Esophagus squamous epithelium (tissue), 4 donors: ENCODE results near the gene MXI1.
"Not testable (repeated sequence)": the region's sequence is repeated elsewhere in the genome, so short reads cannot be mapped to it uniquely, and the experiment has no call there.

Experiments used
- CTCF ChIP-seq, 6 experiments: fragments of 450-650 bp in 4 of 6; fragments of 200-600 bp in 2 of 6; sonication (generic) in 2 of 6; IDR thresholded peaks; one replicate each; pipeline ENCODE4 v1.5.1; 2016 to 2019; ENCODE audit warnings: antibody characterized with exemption in 6 of 6, mild to moderate bottlenecking in 4 of 6, moderate library complexity in 4 of 6
- POLR2A ChIP-seq, 4 donors: fragments of 450-650 bp; IDR thresholded peaks; one replicate each; pipeline ENCODE4 v1.6.1; 2017; ENCODE audit warnings: antibody characterized with exemption in 4 of 4, mild to moderate bottlenecking in 4 of 4, moderate library complexity in 3 of 4

GRCh38 chr10:110251392-110251791, 44.0 kb downstream of the MXI1 start:
- TF ChIP-seq POLR2A, CTCF (IDR thresholded peaks at IDR 0.05): not testable (repeated sequence)
